NB4 (cell line): Measurements from ENCODE around the gene SPRYD7.

Experiments
- DNase-seq: peaks from one replicate; pipeline ENCODE4 v3.0.0; 2010; ENCODE audit warnings: low read depth
- H3K4me3 ChIP-seq: one replicate; pipeline ENCODE4 v1.5.1; 2011; ENCODE audit warnings: mild to moderate bottlenecking, low read depth, low read length, moderate library complexity
- MYC ChIP-seq: IDR thresholded peaks from 2 replicates; pipeline ENCODE4 v1.6.1; 2011; ENCODE audit warnings: low read depth, low read length
- POLR2A ChIP-seq: IDR thresholded peaks from 2 replicates; pipeline ENCODE4 v1.6.1; 2011; ENCODE audit warnings: mild to moderate bottlenecking; ENCODE audit not compliant: insufficient read length; ENCODE audit errors: extremely low read depth
- TF ChIP-seq, protein P1 (sequence below): IDR thresholded peaks from one replicate; pipeline ENCODE4 v1.5.1; 2012; ENCODE audit warnings: low read depth, low read length
- TF ChIP-seq, protein P2 (sequence below): IDR thresholded peaks from 2 replicates; pipeline ENCODE4 v1.6.1; 2011; ENCODE audit warnings: low read depth, low read length

Gene SPRYD7

DNA sequence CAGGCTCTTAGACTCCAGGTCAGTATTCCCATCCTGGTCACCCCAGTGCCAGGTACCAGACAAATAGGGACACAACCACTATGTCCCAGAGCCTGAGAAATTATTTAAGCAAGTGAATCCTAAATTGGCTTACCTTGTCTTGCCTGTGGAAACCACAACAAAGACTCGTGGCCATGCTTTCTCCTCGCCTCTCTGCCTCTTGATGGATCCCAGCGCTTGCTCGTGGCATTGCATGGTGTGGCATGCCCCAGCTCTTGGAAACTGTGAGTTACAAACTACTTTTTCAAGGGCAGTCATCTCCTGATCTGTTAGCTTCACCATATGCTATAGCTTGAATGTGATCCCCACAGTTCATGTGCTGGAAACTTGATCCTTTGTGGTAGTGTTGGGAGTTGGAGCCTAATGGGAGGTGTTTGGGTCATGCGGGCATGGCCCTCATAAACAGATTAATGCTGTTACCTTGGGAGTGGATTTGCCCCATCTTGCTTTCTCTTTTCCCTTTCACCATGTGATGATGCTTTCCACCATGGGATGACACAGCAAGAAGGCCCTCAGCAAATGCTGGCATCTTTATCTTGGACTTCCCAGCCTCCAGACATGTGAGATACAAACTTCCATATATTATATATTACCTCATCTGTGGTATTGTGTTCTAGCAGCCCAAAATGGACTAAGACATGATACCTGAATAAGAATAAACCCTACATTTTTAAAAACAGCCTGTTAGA, 31.2 kb downstream of the SPRYD7 start:
- no peak for DNase-seq
- TF ChIP-seq, protein P1, sequence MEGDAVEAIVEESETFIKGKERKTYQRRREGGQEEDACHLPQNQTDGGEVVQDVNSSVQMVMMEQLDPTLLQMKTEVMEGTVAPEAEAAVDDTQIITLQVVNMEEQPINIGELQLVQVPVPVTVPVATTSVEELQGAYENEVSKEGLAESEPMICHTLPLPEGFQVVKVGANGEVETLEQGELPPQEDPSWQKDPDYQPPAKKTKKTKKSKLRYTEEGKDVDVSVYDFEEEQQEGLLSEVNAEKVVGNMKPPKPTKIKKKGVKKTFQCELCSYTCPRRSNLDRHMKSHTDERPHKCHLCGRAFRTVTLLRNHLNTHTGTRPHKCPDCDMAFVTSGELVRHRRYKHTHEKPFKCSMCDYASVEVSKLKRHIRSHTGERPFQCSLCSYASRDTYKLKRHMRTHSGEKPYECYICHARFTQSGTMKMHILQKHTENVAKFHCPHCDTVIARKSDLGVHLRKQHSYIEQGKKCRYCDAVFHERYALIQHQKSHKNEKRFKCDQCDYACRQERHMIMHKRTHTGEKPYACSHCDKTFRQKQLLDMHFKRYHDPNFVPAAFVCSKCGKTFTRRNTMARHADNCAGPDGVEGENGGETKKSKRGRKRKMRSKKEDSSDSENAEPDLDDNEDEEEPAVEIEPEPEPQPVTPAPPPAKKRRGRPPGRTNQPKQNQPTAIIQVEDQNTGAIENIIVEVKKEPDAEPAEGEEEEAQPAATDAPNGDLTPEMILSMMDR, result no peak
- TF ChIP-seq MYC, result no peak
- no peak for TF ChIP-seq POLR2A
- TF ChIP-seq, protein P2, sequence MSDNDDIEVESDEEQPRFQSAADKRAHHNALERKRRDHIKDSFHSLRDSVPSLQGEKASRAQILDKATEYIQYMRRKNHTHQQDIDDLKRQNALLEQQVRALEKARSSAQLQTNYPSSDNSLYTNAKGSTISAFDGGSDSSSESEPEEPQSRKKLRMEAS, result no peak
- no peak overlapping the region for H3K4me3 ChIP-seq

DNA sequence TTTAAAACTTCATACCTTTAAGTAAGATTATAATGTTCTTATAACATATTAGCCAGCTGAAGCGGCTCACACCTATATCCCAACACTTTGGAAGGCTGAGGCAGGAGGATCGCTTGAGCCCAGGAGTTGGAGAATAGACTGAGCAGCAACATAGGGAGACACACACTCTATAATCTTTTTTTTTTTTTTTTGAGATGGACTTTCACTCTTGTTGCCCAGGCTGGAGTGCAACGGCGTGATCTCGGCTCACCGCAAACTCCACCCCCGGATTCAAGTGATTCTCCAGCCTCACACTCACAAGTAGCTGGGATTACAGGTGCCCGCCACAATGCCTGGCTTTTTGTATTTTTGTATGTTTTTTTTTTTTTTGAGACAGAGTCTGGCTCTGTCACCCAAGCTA, 37.3 kb downstream of the SPRYD7 start:
- no peak overlapping the region for H3K4me3 ChIP-seq
- DNase-seq, result no peak
- no peak for TF ChIP-seq MYC
- TF ChIP-seq, protein P1, result no peak
- TF ChIP-seq POLR2A, result no peak
- TF ChIP-seq, protein P2, result no peak

DNA sequence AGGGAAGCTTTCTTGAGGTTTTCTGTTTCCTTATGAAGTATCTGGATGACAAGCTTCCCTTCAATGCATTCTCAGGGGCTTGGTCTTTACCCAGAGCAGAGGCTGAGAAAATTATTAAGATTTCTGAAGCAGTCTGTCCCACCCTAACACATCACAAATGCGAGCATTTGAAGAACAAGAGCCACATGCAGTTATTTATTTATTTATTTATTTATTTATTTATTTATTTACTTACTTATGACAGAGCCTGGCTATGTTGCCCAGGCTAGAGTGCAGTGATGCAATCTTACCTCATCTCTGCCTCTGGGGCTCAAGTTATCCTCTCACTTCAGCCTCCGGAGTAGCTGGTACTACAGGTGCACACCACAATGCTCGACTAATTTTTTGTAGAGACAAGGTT, 38.4 kb downstream of the SPRYD7 start:
- no peak for DNase-seq
- TF ChIP-seq, protein P2, result no peak
- TF ChIP-seq, protein P1, result no peak
- TF ChIP-seq MYC (no peak), POLR2A (no peak)
- H3K4me3 ChIP-seq, result no peak overlapping the region

DNA sequence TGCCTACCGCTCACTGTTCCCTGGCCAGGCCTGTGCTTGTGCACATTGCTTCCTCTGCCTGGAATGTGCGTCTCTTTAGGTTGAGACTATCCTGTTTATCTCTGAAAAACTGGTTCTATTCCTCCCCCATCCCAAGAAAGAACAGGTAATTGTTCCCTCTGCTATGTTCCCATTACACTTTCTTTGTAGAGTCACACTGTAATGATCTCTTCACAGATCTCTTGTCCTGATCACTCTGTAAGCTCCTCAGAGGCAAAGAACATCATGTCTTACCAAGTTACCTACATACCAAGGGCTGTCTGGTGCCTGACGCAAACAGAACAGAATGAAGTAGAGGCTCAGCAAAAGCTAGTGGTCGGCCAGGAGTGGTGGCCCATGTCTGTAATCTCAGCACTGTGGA, 40.3 kb downstream of the SPRYD7 start:
- TF ChIP-seq, protein P2, result no peak
- TF ChIP-seq, protein P1, result no peak
- TF ChIP-seq MYC (no peak), POLR2A (no peak)
- DNase-seq, result no peak
- no peak overlapping the region for H3K4me3 ChIP-seq

DNA sequence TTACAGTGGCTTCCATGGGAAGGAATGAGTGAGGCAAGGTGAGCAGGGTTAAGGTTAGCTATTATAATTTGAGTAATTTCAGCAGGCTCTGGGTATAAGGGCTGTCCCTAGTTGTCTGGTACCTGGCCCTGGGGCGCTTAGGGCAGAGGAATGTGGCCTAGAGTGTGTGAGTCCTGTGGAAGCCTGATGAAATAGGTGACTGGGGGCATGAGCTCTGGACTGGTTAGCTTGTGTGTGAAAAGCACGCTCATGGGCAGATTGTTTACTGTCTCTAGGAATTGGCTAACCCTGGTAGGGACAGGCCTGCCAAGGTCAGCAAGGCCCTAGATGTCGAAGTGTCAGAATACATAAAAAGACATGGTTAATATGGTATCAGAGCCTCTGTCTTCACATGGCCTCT, 42.5 kb downstream of the SPRYD7 start:
- no peak for DNase-seq
- no peak overlapping the region for H3K4me3 ChIP-seq
- TF ChIP-seq POLR2A (no peak), MYC (no peak)
- TF ChIP-seq, protein P1, result no peak
- TF ChIP-seq, protein P2, result no peak

DNA sequence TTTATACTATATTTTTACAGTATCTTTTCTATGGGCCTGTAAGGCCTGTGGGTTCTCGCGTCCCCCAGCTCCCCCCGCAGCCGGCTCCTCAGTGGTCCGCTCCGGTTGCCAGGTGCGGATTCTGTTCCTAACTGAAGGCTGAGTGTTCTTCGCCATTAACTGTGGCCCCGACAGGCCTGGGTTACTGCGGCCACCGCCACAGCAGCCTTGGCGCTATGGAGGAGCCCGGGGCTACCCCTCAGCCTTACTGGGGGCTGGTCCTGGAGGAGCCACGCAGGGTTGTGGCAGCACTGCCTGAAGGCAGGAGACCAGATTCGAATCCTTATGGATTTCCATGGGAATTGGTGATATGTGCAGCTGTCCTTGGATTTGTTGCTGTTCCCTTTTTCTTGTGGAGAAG, 45.8 kb downstream of the SPRYD7 start:
- no peak for TF ChIP-seq MYC
- no peak for TF ChIP-seq POLR2A
- TF ChIP-seq, protein P1, result no peak
- TF ChIP-seq, protein P2, result no peak
- DNase-seq, result no peak
- no peak overlapping the region for H3K4me3 ChIP-seq
